Stimulated activated CD8-positive, alpha-beta memory T cell treated with anti-CD3 and anti-CD28 coated beads, Interleukin-4, amount 100 ng/mL, for 48 hours (primary cell): ENCODE results near the gene TEX14.
"Not testable (repeated sequence)": the region's sequence is repeated elsewhere in the genome, so short reads cannot be mapped to it uniquely, and the experiment has no call there.

Source experiments
- DNase-seq: peaks from one replicate; pipeline ENCODE4 v3.0.0-alpha.2; 2020

TEX14 gene

GRCh38 chr17:58691701-58692238, at the start of gene TEX14:
Gene TEX14, minus strand, starts transcription at chr17:58692045. Its CDS starts 40,044 bp downstream, at chr17:58652001.
- no peak for DNase-seq

- DNase-seq = no peak
These were observed 49.3 kb upstream of the TEX14 start for GRCh38 chr17:58741121-58741625.

- no peak for DNase-seq
These were observed 43.0 kb upstream of the TEX14 start for GRCh38 chr17:58734811-58735210.

GRCh38 chr17:58734040-58734439, 42.2 kb upstream of the TEX14 start:
- no peak for DNase-seq

- no peak for DNase-seq
These were observed 39.1 kb upstream of the TEX14 start for GRCh38 chr17:58730937-58731336.

- no peak for DNase-seq
These were observed 37.0 kb upstream of the TEX14 start for GRCh38 chr17:58728798-58729197.

- DNase-seq = no peak
These were observed 30.9 kb upstream of the TEX14 start for GRCh38 chr17:58722696-58723095.

- no peak for DNase-seq
These were observed 30.4 kb upstream of the TEX14 start for GRCh38 chr17:58722274-58722673.

GRCh38 chr17:58710948-58711552, 19.2 kb upstream of the TEX14 start:
- DNase-seq = peak; percentile 56

- DNase-seq = no peak
These were observed 14.7 kb upstream of the TEX14 start for GRCh38 chr17:58706351-58707140.

- DNase-seq = no peak
These were observed 12.1 kb upstream of the TEX14 start for GRCh38 chr17:58703916-58704286.

- no peak for DNase-seq
These were observed 11.5 kb upstream of the TEX14 start for GRCh38 chr17:58703137-58703915.

GRCh38 chr17:58702708-58703107, 10.9 kb upstream of the TEX14 start:
- DNase-seq = no peak

GRCh38 chr17:58702045-58702476, 10.2 kb upstream of the TEX14 start:
- no peak for DNase-seq

GRCh38 chr17:58699771-58700170, 7.9 kb upstream of the TEX14 start:
- DNase-seq = no peak

GRCh38 chr17:58694826-58695225, 3.0 kb upstream of the TEX14 start:
- no peak for DNase-seq

- DNase-seq = no peak
These were observed 2.5 kb upstream of the TEX14 start for GRCh38 chr17:58694302-58694701.

- no peak for DNase-seq
These were observed 1.9 kb upstream of the TEX14 start for GRCh38 chr17:58693751-58694150.

- DNase-seq = no peak
These were observed 1.4 kb upstream of the TEX14 start for GRCh38 chr17:58693208-58693607.

GRCh38 chr17:58692239-58693055, 602 bp upstream of the TEX14 start, which contains the start of gene RAD51C:
Gene RAD51C, plus strand, starts transcription at chr17:58692602. Its CDS starts 42 bp downstream, at chr17:58692644.
- DNase-seq = peak; percentile 92

GRCh38 chr17:58690033-58690432, 1.8 kb downstream of the TEX14 start:
- DNase-seq = not testable (repeated sequence)

- no peak for DNase-seq
These were observed 3.3 kb downstream of the TEX14 start for GRCh38 chr17:58688521-58688920.
